HepG2 (cell line): Measurements from ENCODE around the gene C2orf81. TPM values are rescaled to one million over a fixed set of nuclear protein-coding genes. Genes with fewer than 3 reads are reported as not detected.

Experiments used
- ATF7-NPFF ChIP-seq: sonication (generic); formaldehyde crosslinking; IDR thresholded peaks from 2 replicates; pipeline ENCODE4 v1.8.1; 2023; ENCODE audit warnings: mild to moderate bottlenecking, low read depth, missing genetic modification reagents, moderate library complexity
- EED ChIP-seq: sonication (generic); formaldehyde crosslinking; IDR thresholded peaks from 2 replicates; pipeline ENCODE4 v1.5.0; 2020; ENCODE audit warnings: mild to moderate bottlenecking, missing genetic modification reagents
- IRF9 ChIP-seq: sonication (generic); formaldehyde crosslinking; IDR thresholded peaks from 2 replicates; pipeline ENCODE4 v1.8.0; 2022; ENCODE audit warnings: missing genetic modification reagents, mild to moderate bottlenecking, borderline replicate concordance
- MAZ ChIP-seq, 2 experiments: sonication (generic) in 1 of 2; formaldehyde crosslinking in 1 of 2; IDR thresholded peaks; 2 replicates each; pipeline versions ENCODE4 v1.5.0 to v1.6.1; 2012 to 2020; ENCODE audit warnings: low read depth in 2 of 2, mild to moderate bottlenecking in 2 of 2, borderline replicate concordance in 1 of 2, improper control_type of control experiment in 1 of 2, low read length in 1 of 2, missing genetic modification reagents in 1 of 2, moderate library complexity in 1 of 2
- POGZ ChIP-seq: sonication (generic); formaldehyde crosslinking; IDR thresholded peaks from 2 replicates; pipeline ENCODE4 v1.4.0; 2020; ENCODE audit warnings: mild to moderate bottlenecking, missing genetic modification reagents
- POLR2G ChIP-seq: fragments of 200-400 bp; formaldehyde crosslinking; IDR thresholded peaks from 2 replicates; pipeline ENCODE4 v1.6.1; 2018; ENCODE audit warnings: mild to moderate bottlenecking, low read depth, low read length, moderate library complexity
- SP4 ChIP-seq: sonication (generic); formaldehyde crosslinking; IDR thresholded peaks from 2 replicates; pipeline ENCODE4 v1.8.1; 2023; ENCODE audit warnings: mild to moderate bottlenecking, missing genetic modification reagents
- TCF12 ChIP-seq, 2 experiments: fragments of 450-650 bp in 1 of 2; sonication (generic) in 1 of 2; formaldehyde crosslinking in 1 of 2; IDR thresholded peaks; 2 replicates each; pipeline versions ENCODE4 v1.6.1 to v1.8.0; 2017 to 2022; ENCODE audit warnings: antibody characterized with exemption in 1 of 2, mild to moderate bottlenecking in 1 of 2, missing genetic modification reagents in 1 of 2, moderate library complexity in 1 of 2
- TFDP1 ChIP-seq: IDR thresholded peaks from 2 replicates; pipeline ENCODE4 v1.6.1; 2016; ENCODE audit warnings: missing compliant biosample characterization, missing genetic modification reagents, borderline replicate concordance
- ZNF205 ChIP-seq: IDR thresholded peaks from 2 replicates; pipeline ENCODE4 v1.6.1; 2018; ENCODE audit warnings: missing biosample characterization, missing genetic modification reagents
- ZNF710 ChIP-seq: sonication (generic); formaldehyde crosslinking; IDR thresholded peaks from 2 replicates; pipeline ENCODE4 v1.5.0; 2020; ENCODE audit warnings: mild to moderate bottlenecking, missing genetic modification reagents, borderline replicate concordance
- ZUFSP ChIP-seq: sonication (generic); formaldehyde crosslinking; IDR thresholded peaks from 2 replicates; pipeline ENCODE4 v1.9.0; 2021; ENCODE audit warnings: missing genetic modification reagents, mild to moderate bottlenecking, borderline replicate concordance
- polyA plus RNA-seq, 8 experiments: library from polyadenylated mRNA; depleted of rRNA in 3 of 8; stranded (reverse) in 7 of 8; unstranded in 1 of 8; fragments of >200 nt; fragmentation: Illumina TruSeq in 4 of 8; extraction: Trizol in 4 of 8; gene quantifications; 2 replicates each; pipeline versions ENCODE4 v1.2.1 to v1.2.3, GENCODE V29; 2011 to 2016; ENCODE audit warnings: low read depth in 4 of 8, missing spikeins in 1 of 8, mixed read lengths in 1 of 8; ENCODE audit not compliant: insufficient read depth in 1 of 8
- total RNA-seq, 5 experiments: library from RNA; depleted of rRNA; stranded (reverse); fragments of >200 nt; fragmentation: Illumina TruSeq; extraction: Trizol; gene quantifications; 2 replicates each; pipeline ENCODE4 v1.2.3, GENCODE V29; 2016; ENCODE audit warnings: low read depth in 1 of 5

Gene C2orf81
- total and polyA plus RNA-seq, 2 of the 13 experiments (the other 11 are each of a cell fraction or from before 2014, with no cell fraction given), result 0.15 to 0.17 TPM

GRCh38 chr2:74429487-74430451 is 8.3 kb upstream of the C2orf81 start (continued):
- TF ChIP-seq MAZ (IDR thresholded peaks at IDR 0.05; ENCODE audit: borderline replicate concordance, low read depth, low read length), result peak; percentile 81
- TF ChIP-seq MAZ (CRISPR knock-in tag; IDR thresholded peaks at IDR 0.05; ENCODE audit: low read depth), result peak; percentile 63
- peak; percentile 47; the same call in 1 of the 2 replicates for TF ChIP-seq ZNF710
- TF ChIP-seq EED (CRISPR knock-in tag), result no peak
- 0 out of 2 replicates have a peak, but pooled peaks have one; percentile 43 for TF ChIP-seq IRF9 (CRISPR knock-in tag)
- no peak for TF ChIP-seq ZUFSP (CRISPR knock-in tag)
- peak; percentile 61; the same call in 1 of the 2 replicates for TF ChIP-seq POLR2G
- TF ChIP-seq SP4 (CRISPR knock-in tag), result peak; percentile 76
- no peak; the same call in 1 of the 2 replicates for TF ChIP-seq TFDP1 (CRISPR knock-in tag)
- TF ChIP-seq ZNF205 (CRISPR knock-in tag), result peak; percentile 77
- no peak for TF ChIP-seq TCF12 (IDR thresholded peaks at IDR 0.05)
- TF ChIP-seq TCF12 (CRISPR knock-in tag; IDR thresholded peaks at IDR 0.05), result no peak
- TF ChIP-seq ATF7-NPFF, result peak; percentile 87
- TF ChIP-seq POGZ (CRISPR knock-in tag), result peak; percentile 72
